IMR-90 (cell line): ENCODE measurements around the gene HTR1E. TPM values are rescaled to one million over a fixed set of nuclear protein-coding genes. Genes with fewer than 3 reads are reported as not detected.

ENCODE experiments used
- ATAC-seq: fragments of 200-7000 bp; cut with Tn5 transposase; 2 replicates; pipeline ENCODE4 v1.9.1; 2020; ENCODE audit warnings: low read depth, mild to moderate bottlenecking, moderate library complexity
- BruUV-seq: library from RNA; stranded (reverse); fragments of 400-500 nt; replicated peaks from 2 replicates; lab custom pipeline; 2021; lab: Mats Ljungman, UMichigan
- CTCF ChIA-PET: fragments of 300-600 bp; formaldehyde crosslinking; extraction: SDS; loops from one replicate; lab custom pipeline; 2021; ENCODE audit warnings: antibody characterized with exemption; lab: Yijun Ruan, JAX
- POLR2A ChIA-PET: fragments of 300-600 bp; sonication (Branson Sonifier 250); formaldehyde crosslinking; loops from one replicate; lab custom pipeline; 2022; ENCODE audit warnings: antibody characterized with exemption; ENCODE audit not compliant: unreplicated experiment; lab: Charles Lee
- DNase-seq: peaks from one replicate; pipeline ENCODE4 v3.0.0; 2013
- H2AFZ ChIP-seq: replicated peaks from 2 replicates; pipeline ENCODE3; 2013; ENCODE audit warnings: low read length, mild to moderate bottlenecking; ENCODE audit not compliant: poor library complexity
- H2AK5ac ChIP-seq: 2 replicates; pipeline ENCODE4 v1.6.1; 2013; ENCODE audit warnings: low read depth, low read length, inconsistent platforms
- H2AK9ac ChIP-seq: replicated peaks from 2 replicates; pipeline ENCODE3; 2013; ENCODE audit warnings: mild to moderate bottlenecking, low read depth, low read length, moderate library complexity; ENCODE audit not compliant: poor library complexity
- H2BK120ac ChIP-seq: 2 replicates; pipeline ENCODE4 v1.6.1; 2013; ENCODE audit warnings: low read depth, low read length, inconsistent platforms
- H2BK15ac ChIP-seq: 3 replicates; pipeline ENCODE4 v1.6.1; 2013; ENCODE audit warnings: low read depth, low read length, inconsistent platforms
- H2BK20ac ChIP-seq: 2 replicates; pipeline ENCODE4 v1.6.1; 2013; ENCODE audit warnings: low read depth, mild to moderate bottlenecking, inconsistent platforms, low read length, moderate library complexity
- H2BK5ac ChIP-seq: 2 replicates; pipeline ENCODE4 v1.6.1; 2013; ENCODE audit warnings: mild to moderate bottlenecking, low read depth, low read length, inconsistent platforms; ENCODE audit not compliant: poor library complexity, severe bottlenecking
- H3K14ac ChIP-seq: replicated peaks from 2 replicates; pipeline ENCODE4 v1.6.1; 2013; ENCODE audit warnings: low read depth, low read length, inconsistent platforms
- H3K18ac ChIP-seq: 2 replicates; pipeline ENCODE4 v1.6.1; 2013; ENCODE audit warnings: low read depth, low read length, control low read depth
- H3K23ac ChIP-seq: 2 replicates; pipeline ENCODE4 v1.6.1; 2013; ENCODE audit warnings: low read depth, low read length, inconsistent platforms
- H3K27ac ChIP-seq: 2 replicates; pipeline ENCODE4 v1.5.1; 2013; ENCODE audit warnings: mild to moderate bottlenecking, control low read depth, low read length; ENCODE audit not compliant: insufficient read depth
- H3K27me3 ChIP-seq: 2 replicates; pipeline ENCODE4 v1.6.1; 2013; ENCODE audit warnings: low read length; ENCODE audit not compliant: control insufficient read depth, insufficient read depth
- H3K36me3 ChIP-seq: 2 replicates; pipeline ENCODE4 v1.6.1; 2013; ENCODE audit warnings: low read length, mixed read lengths; ENCODE audit not compliant: control insufficient read depth, insufficient read depth
- H3K4ac ChIP-seq: 2 replicates; pipeline ENCODE4 v1.6.1; 2013; ENCODE audit warnings: low read depth, low read length, inconsistent platforms
- H3K4me1 ChIP-seq: 2 replicates; pipeline ENCODE4 v1.6.1; 2013; ENCODE audit warnings: low read length, mixed read lengths; ENCODE audit not compliant: control insufficient read depth, insufficient read depth
- H3K4me2 ChIP-seq: 2 replicates; pipeline ENCODE4 v1.6.1; 2013; ENCODE audit warnings: low read depth, mild to moderate bottlenecking, control low read depth, low read length, moderate library complexity
- H3K4me3 ChIP-seq: 2 replicates; pipeline ENCODE4 v1.5.1; 2013; ENCODE audit warnings: low read depth, mild to moderate bottlenecking, control low read depth, low read length, moderate library complexity; ENCODE audit not compliant: insufficient read depth
- H3K56ac ChIP-seq: 2 replicates; pipeline ENCODE4 v1.6.1; 2013; ENCODE audit warnings: low read length, inconsistent platforms; ENCODE audit not compliant: insufficient read depth; ENCODE audit errors: extremely low read depth
- H3K79me1 ChIP-seq, 2 experiments: 2 replicates each; pipeline ENCODE4 v1.6.1; 2013; ENCODE audit warnings: low read length in 2 of 2, inconsistent platforms in 1 of 2, low read depth in 1 of 2
- H3K9ac ChIP-seq: 2 replicates; pipeline ENCODE4 v1.6.1; 2013; ENCODE audit warnings: low read depth, low read length, control low read depth
- H3K9me1 ChIP-seq: 2 replicates; pipeline ENCODE4 v1.6.1; 2013; ENCODE audit warnings: low read length, inconsistent platforms; ENCODE audit not compliant: insufficient read depth
- H3K9me3 ChIP-seq: 2 replicates; pipeline ENCODE4 v1.6.1; 2013; ENCODE audit warnings: low read length; ENCODE audit not compliant: control insufficient read depth, insufficient read depth
- H4K20me1 ChIP-seq: 2 replicates; pipeline ENCODE4 v1.6.1; 2013; ENCODE audit warnings: low read length, inconsistent platforms; ENCODE audit not compliant: insufficient read depth
- H4K5ac ChIP-seq: 2 replicates; pipeline ENCODE4 v1.6.1; 2013; ENCODE audit warnings: mild to moderate bottlenecking, low read depth, low read length, control low read depth
- H4K8ac ChIP-seq, 2 experiments: 2 replicates each; pipeline ENCODE4 v1.6.1; 2013; ENCODE audit warnings: low read depth in 2 of 2, low read length in 2 of 2, control low read depth in 1 of 2, inconsistent platforms in 1 of 2
- H4K91ac ChIP-seq: 2 replicates; pipeline ENCODE4 v1.6.1; 2013; ENCODE audit warnings: low read depth, low read length, inconsistent platforms; ENCODE audit not compliant: insufficient read depth
- BHLHE40 ChIP-seq: fragments of 150-350 bp; IDR thresholded peaks from 2 replicates; pipeline ENCODE4 v1.6.1; 2016; ENCODE audit warnings: mild to moderate bottlenecking, low read depth, low read length
- CEBPB ChIP-seq: IDR thresholded peaks from 2 replicates; pipeline ENCODE4 v1.6.1; 2012; ENCODE audit warnings: low read depth, low read length, improper control_type of control experiment
- CHD1 ChIP-seq: IDR thresholded peaks from 2 replicates; pipeline ENCODE4 v1.6.1; 2012; ENCODE audit warnings: low read depth, low read length, improper control_type of control experiment
- CTCF ChIP-seq: conservative IDR thresholded peaks from 2 replicates; pipeline ENCODE4 v1.5.1; 2012; ENCODE audit warnings: mild to moderate bottlenecking, low read depth, low read length, improper control_type of control experiment
- ELK1 ChIP-seq: fragments of 150-350 bp; IDR thresholded peaks from 2 replicates; pipeline ENCODE4 v1.6.1; 2016; ENCODE audit warnings: low read depth, mild to moderate bottlenecking, low read length, moderate library complexity, borderline replicate concordance
- FOS ChIP-seq: fragments of 150-350 bp; IDR thresholded peaks from 2 replicates; pipeline ENCODE4 v1.6.1; 2016; ENCODE audit warnings: low read depth, low read length
- MAFK ChIP-seq: IDR thresholded peaks from 2 replicates; pipeline ENCODE4 v1.6.1; 2012; ENCODE audit warnings: low read depth, low read length, improper control_type of control experiment
- MAZ ChIP-seq: IDR thresholded peaks from 2 replicates; pipeline ENCODE4 v1.6.1; 2012; ENCODE audit warnings: low read depth, mild to moderate bottlenecking, low read length, improper control_type of control experiment, moderate library complexity, borderline replicate concordance
- MXI1 ChIP-seq: IDR thresholded peaks from 2 replicates; pipeline ENCODE4 v1.6.1; 2012; ENCODE audit warnings: low read depth, mild to moderate bottlenecking, low read length, moderate library complexity, borderline replicate concordance
- NFE2L2 ChIP-seq: fragments of 150-350 bp; IDR thresholded peaks from 2 replicates; pipeline ENCODE4 v1.6.1; 2016; ENCODE audit warnings: low read depth, mild to moderate bottlenecking, low read length
- POLR2A ChIP-seq: IDR thresholded peaks from 2 replicates; pipeline ENCODE4 v1.6.1; 2012; ENCODE audit warnings: mild to moderate bottlenecking, low read depth, low read length
- RAD21 ChIP-seq: IDR thresholded peaks from 2 replicates; pipeline ENCODE4 v1.6.1; 2012; ENCODE audit warnings: low read length, improper control_type of control experiment
- RCOR1 ChIP-seq: IDR thresholded peaks from 2 replicates; pipeline ENCODE4 v1.6.1; 2012; ENCODE audit warnings: mild to moderate bottlenecking, low read length, improper control_type of control experiment; ENCODE audit not compliant: insufficient replicate concordance
- RFX5 ChIP-seq: IDR thresholded peaks from 2 replicates; pipeline ENCODE4 v1.8.0; 2012; ENCODE audit warnings: low read depth, mild to moderate bottlenecking, low read length, moderate library complexity
- SMC3 ChIP-seq: fragments of 150-350 bp; IDR thresholded peaks from 2 replicates; pipeline ENCODE4 v1.6.1; 2016; ENCODE audit warnings: low read depth, mild to moderate bottlenecking, antibody characterized with exemption, low read length, moderate library complexity
- USF2 ChIP-seq: fragments of 150-350 bp; IDR thresholded peaks from 2 replicates; pipeline ENCODE4 v1.6.1; 2017; ENCODE audit warnings: mild to moderate bottlenecking, antibody characterized with exemption, low read length, low read depth
- WGBS, 2 experiments: methylation state at CpG; one replicate each; pipeline versions ENCODE4 v1.1.5 to v1.1.7; 2013; ENCODE audit warnings: missing lambda C conversion rate in 2 of 2; ENCODE audit not compliant: insufficient read length in 1 of 2; ENCODE audit errors: extremely low coverage in 2 of 2; 5-methylcytosine and 5-hydroxymethylcytosine counted together
- dilution Hi-C: fragments of 300-500 bp; cut with HindIII; formaldehyde crosslinking; loops from one replicate; pipeline ENCODE4 v1.14.3; 2018; ENCODE audit warnings: low sequenced_read_pairs; ENCODE audit not compliant: unreplicated experiment
- in situ Hi-C: fragments of 300-500 bp; cut with MboI; formaldehyde crosslinking; loops from 3 replicates; pipeline ENCODE4 v1.14.3; 2019; ENCODE audit warnings: low sequenced_read_pairs, inconsistent platforms, mixed read lengths
- intact Hi-C: fragments of 100-400 bp; cut with micrococcal nuclease; formaldehyde crosslinking; loops from 2 replicates; pipeline ENCODE4 v1.10.0; 2022
- polyA plus RNA-seq, 3 experiments: library from polyadenylated mRNA; depleted of rRNA; stranded (reverse); fragments of >200 nt; gene quantifications; 2 replicates each; pipeline ENCODE4 v1.2.3, GENCODE V29; 2012; ENCODE audit warnings: low replicate concordance in 1 of 3
- total RNA-seq: library from RNA; depleted of rRNA; stranded (reverse); fragments of >200 nt; gene quantifications from 2 replicates; pipeline ENCODE4 v1.2.3, GENCODE V29; 2012

Gene HTR1E
- total and polyA plus RNA-seq, 2 of the 4 experiments (the other 2 are of a cell fraction) = not detected

- Histone ChIP-seq H4K91ac (no peak overlapping the region), H2BK20ac (no peak overlapping the region), H3K9me3 (no peaks in the 10 kb centered on the region), H3K36me3 (no peaks in the 10 kb centered on the region), H3K23ac (no peak overlapping the region), H2AK5ac (no peak overlapping the region), H3K79me1 (no peaks in the 10 kb centered on the region), H2BK15ac (no peak overlapping the region), H2AFZ (no peak overlapping the region), H4K5ac (no peak overlapping the region), H3K9ac (no peak overlapping the region), H3K27me3 (peaks cover 10% of the 10 kb centered on the region), H2BK5ac (no peak overlapping the region), H4K8ac (no peak overlapping the region), H3K9me1 (no peaks in the 10 kb centered on the region), H3K56ac (no peak overlapping the region), H3K14ac (no peak overlapping the region), H3K4me2 (no peak overlapping the region), H3K4me3 (no peak overlapping the region), H3K4me1 (no peaks in the 10 kb centered on the region), H4K20me1 (no peaks in the 10 kb centered on the region), H3K4ac (no peak overlapping the region), H3K18ac (no peak overlapping the region), H2BK120ac (no peak overlapping the region), H2AK9ac (no peak overlapping the region), H3K27ac (no peak overlapping the region)
- POLR2A ChIA-PET = no interaction called here
- DNase-seq = no peak
- BruUV-seq = no TSS peak
- dilution Hi-C loops = no loop called here
- intact Hi-C loops = loop anchor here (5.0 kb wide), 2 partner anchors 1133 to 1262 kb away; no protein-coding TSS in a partner anchor
- CTCF ChIA-PET = no interaction called here
- no CpG with 5 or more reads among the region's 4 CpGs for WGBS, 2 experiments
- ATAC-seq = no peak
- TF ChIP-seq FOS = no peak
- no peak for TF ChIP-seq NFE2L2
- no peak for TF ChIP-seq USF2
- no peak for TF ChIP-seq CTCF
- TF ChIP-seq ELK1 = no peak
- no peak for TF ChIP-seq RFX5
- no peak for TF ChIP-seq CEBPB
- TF ChIP-seq RAD21 = no peak
- no peak for TF ChIP-seq MAFK
- no peak for TF ChIP-seq POLR2A
- no peak for TF ChIP-seq RCOR1
- TF ChIP-seq CHD1 = no peak
- no peak for TF ChIP-seq MXI1
- no peak for TF ChIP-seq BHLHE40
- no peak for TF ChIP-seq SMC3
- no peak for TF ChIP-seq MAZ
- in situ Hi-C loops = no loop called here
Measured at GRCh38 chr6:86938814-86939213, 1.5 kb downstream of the HTR1E start.
